ENCODE results near the gene HSF5.
A peak's percentile ranks its signal among the peaks of the same experiment; 100 is the strongest.
"Not testable (repeated sequence)": the region's sequence is repeated elsewhere in the genome, so short reads cannot be mapped to it uniquely, and the experiment has no call there.

HSF5 gene

DNA sequence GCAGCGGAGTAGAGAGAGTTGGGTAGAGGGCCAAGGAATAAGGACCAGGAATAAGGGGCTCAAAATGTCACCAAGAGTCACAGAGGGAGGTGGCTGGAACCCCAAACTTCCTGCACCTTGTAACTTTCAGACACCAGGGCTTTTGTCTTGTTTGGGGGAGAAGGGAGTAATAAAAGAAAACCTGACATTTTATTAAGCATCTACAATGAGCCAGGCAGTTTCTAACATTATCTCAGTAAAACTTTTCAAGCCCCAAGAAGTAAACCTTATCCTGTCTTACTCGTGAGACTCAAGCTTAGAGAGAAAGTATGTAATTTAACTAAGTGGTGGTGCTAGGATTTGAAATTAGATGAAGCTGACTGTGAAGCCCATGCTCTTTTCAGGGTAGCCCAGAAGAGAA, 27.1 kb upstream of the HSF5 start:
- DNase-seq = no peak

GRCh38 chr17:58514770-58515157, 26.6 kb upstream of the HSF5 start:
- DNase-seq = no peak

DNA sequence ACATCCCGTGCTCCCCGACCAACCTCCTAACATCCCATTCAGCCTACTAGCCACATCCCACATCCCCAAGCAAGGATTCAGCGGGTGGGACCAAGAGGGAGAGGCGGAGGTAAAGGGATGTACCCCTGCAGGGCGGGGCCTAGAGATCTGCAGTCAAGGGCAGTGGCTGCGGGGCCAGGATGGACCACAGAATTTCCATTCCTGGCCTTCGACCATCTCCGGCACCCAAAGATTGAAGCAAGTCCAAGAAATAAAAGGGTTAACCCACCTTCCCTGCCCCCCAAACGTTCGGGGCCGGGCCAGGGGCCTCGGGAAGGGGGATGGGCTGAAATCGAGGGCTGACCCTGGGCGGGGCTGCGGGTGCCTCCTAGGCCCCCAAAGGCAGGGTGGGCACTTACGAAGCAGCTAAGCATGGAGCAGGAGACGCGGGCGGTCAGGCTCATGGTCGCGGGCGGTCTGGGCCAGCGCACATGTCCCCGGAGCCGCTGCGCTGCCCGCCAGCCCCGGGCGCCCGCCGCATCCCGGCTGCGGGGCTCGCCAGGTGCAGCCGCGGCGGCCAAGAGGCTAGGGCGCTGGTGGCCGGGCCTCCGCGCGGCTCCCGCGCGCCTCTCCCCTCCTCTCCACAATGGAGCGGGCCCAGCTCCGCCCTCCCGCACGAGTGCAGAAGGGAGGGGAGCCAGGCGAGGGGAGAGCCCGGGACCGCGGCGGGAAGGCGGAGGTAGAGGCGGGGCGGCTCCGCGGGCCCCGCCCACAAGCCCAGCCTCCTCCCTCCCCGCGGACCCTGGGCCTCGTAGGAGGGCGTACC, 26.0 kb upstream of the HSF5 start, which contains the start of gene MTMR4:
TSS of gene MTMR4 (minus strand) at position 674 of the 805 bp plus-strand sequence. CDS start at position 443, 231 bp downstream.
- peak; percentile 89 for DNase-seq

DNA sequence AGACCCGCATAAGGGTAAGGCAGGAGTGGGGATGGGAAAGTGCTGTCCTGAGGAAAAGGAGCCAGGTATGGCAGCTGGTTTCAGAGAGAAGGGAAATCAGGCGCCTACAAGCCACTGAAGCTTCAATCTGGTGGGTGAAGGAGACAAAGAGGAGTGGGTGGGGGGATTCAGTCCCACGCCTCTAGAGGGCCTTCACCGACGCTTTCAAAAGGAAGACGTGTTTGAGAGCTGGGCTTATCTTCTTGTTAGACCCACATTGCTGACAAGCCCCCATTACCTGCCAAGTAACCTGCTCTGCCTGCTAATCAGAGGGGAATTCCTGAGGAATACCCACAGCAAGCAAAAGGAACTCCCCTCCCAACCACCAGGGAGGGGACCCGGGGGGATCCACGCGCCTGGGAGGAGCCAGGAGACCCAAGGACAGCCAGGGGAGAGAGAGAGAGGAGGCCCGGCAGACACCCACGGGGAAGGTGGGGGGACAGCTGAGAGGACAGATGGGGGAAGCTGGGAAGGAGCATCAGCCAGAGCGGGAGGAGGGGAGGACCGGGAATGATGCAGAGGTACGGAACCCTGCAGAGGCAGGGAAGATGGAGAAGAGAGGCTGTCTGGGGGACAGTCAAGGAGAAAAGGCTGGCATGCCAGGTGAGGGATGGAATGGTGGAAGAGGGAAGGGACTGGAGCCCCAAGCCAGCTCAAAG, 25.2 kb upstream of the HSF5 start:
- DNase-seq = no peak

- no peak for DNase-seq
These were observed 21.9 kb upstream of the HSF5 start for GRCh38 chr17:58510075-58510474.

DNA sequence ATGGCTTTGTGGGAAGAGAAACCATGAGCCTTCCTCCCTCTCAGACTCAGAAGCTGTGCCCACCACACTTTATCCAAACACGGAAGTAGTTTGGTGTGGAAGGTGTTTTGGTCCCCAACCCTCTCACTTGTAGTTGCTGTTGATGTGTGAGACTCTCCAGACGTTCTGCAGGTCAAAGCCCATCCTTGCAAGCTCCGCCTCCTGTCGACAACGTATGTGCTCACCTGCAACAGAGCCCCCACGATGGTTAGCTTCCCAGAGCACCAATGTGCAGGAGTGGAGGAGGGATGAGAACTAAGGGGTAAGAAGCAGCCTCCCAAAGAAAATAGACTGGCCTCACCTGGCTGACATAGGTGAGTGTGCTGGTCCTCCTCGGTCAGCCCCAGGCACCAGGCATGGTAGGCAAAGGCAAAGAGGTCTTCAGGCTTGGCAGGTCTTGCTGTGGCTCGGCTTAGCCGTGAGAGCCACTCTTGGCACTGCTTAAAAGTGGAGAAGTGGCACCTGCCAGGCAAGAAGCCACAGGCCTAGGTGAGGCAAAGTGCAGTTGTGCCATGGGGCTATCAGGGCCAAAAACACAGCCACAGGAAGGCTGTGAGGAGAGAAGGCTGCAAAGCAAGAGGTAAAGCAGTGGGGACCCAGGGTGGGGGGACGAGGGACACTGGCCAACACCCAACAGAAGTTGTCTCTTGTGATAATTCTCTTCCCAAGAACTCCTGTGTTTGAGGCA, 20.3 kb upstream of the HSF5 start:
- DNase-seq = no peak

GRCh38 chr17:58507123-58507634, 19.0 kb upstream of the HSF5 start:
- DNase-seq = no peak

DNA sequence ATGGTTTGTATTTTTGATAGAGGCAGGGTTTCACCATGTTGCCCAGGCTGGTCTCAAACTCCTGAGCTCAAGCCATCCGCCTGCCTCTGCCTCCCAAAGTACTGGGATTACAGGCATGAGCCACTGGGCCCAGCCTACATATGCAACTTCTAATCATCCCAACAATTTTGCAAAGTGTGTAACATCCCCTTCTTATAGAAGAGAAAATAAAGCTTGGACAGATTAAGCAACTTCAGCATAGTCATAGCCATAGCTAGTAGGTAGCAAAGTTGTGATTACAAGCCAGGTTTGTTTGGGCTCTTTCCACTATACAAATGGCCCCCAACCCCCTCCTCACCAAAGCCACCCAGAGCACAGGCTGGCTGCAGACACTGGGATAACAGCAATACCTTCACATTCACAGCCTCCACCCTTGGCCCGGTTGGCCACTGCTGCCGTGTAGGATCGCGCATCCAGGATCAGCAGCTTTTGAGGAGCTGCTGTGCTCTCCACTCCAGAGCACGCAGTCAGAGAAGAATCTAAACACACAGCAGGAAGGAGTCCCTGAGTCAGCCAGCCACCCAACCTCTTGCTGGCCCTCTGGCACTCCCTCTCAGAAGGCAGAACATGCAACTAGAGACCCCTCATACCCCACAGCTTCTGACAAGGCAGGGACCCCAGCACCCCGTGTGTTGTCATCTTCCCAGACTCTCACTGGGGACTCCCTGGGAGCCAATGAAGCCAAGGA, 18.3 kb upstream of the HSF5 start:
- no peak for DNase-seq

- DNase-seq = no peak
These were observed 16.7 kb upstream of the HSF5 start for GRCh38 chr17:58504826-58505351.

GRCh38 chr17:58503866-58504265, 15.7 kb upstream of the HSF5 start:
- no peak for DNase-seq

GRCh38 chr17:58503134-58503533, 14.9 kb upstream of the HSF5 start:
- DNase-seq = not testable (repeated sequence)

GRCh38 chr17:58501451-58501850, 13.2 kb upstream of the HSF5 start:
- DNase-seq = no peak

GRCh38 chr17:58498177-58498828, 10.1 kb upstream of the HSF5 start:
- no peak for DNase-seq

- DNase-seq = no peak
These were observed 5.3 kb upstream of the HSF5 start for GRCh38 chr17:58493506-58493905.

GRCh38 chr17:58492238-58493121, 4.3 kb upstream of the HSF5 start:
- no peak for DNase-seq

DNA sequence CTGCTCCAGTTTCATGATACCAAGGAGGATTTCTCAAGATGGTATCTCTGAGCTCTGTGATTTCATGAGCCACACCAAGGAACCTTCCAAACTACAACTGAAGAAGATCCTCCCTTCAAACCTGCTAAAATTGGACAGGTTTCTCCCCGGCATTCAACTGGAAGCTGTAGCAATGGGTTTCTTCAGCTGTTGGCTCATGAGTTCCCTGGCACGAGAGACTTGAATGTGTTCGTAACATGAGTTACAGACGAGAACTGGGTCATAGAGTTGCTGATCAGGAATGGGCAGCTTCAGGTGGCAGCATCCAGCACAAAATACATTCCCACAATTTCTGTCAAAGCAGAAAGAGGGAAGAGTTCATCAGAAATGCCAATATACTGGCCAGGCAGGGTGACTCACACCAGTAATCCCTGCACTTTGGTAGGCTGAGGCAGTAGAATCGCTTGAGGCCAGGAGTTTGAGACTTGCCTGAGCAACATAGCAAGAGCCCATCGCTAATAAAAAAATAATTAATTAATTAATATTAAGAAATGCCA, 3.4 kb upstream of the HSF5 start:
- DNase-seq = no peak

DNA sequence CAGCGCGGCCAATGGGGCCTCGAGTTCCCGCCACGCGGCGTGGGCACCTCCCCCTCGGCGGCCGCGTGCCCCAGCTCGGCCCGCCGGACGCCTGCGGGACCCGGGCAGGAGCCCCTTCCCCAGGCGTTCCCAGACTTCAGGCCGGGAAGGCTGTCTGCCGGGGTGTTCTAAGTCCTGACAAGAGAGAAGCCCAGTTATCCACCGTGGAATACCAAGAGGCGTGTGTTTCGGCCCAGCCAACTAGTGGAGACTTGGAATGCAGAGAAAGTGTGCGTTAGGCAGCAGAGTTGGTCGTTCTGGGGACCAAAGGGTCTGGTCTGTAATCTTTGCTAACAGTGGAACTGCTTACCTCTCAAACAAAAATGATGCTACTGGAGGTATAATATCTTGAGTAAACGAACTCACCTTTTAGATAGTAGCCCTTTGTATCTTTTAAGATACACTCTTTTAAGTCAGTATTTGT, 251 bp upstream of the HSF5 start:
- DNase-seq = no peak

DNA sequence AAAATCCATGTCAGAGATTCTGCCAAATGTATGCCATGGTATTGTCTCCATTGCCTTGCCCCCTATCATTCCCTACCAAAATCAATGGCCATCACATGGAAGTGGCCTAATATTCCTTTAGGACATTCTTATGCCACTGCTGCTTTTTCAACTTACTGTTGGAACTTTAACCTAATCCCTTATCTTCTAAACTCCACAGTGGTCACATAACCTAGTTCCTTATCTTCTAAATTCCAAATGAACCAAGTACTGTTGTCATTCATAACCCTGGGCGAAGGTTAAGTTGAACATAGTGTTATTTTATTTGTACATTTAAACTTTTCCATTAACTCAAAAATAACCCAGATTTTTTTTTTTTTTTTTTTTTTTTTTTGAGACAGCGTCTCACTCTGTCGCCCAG, 3.6 kb downstream of the HSF5 start:
- DNase-seq = no peak

DNA sequence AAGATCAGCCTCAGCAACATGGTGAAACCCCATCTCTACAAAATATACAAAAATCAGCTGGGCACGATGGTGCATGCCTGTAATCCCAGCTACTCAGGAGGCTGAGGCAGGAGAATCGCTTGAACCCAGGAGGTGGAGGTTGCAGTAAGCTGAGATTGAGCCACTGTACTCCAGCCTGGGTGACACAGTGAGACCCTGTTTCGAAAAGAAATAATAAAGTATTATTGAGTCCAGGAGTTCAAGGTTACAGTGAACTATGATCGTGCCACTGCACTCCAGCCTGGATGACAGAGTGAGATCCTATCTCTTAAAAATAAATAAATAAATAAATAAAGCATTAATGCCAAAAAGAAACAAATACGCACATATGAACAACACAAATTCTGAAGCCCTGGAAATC, 6.4 kb downstream of the HSF5 start:
- DNase-seq = not testable (repeated sequence)

DNA sequence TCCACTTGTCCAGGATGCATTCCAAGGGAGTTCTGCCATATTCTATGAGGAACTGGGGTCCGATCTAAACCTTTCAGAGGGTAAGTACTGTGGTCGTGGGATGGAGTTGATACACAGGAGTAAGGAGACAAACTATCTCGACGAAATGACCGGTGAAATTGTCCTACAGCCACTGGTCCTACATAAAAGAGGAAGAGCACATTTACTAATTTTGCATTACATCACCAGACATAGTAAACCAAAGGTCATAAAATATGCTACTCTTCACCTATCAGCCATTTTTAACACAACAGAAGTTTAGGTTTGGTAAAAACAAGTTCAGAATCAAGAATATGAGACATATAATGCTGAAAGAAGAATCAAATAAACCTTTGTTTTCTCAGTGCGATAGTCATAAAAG, 8.1 kb downstream of the HSF5 start:
- no peak for DNase-seq

DNA sequence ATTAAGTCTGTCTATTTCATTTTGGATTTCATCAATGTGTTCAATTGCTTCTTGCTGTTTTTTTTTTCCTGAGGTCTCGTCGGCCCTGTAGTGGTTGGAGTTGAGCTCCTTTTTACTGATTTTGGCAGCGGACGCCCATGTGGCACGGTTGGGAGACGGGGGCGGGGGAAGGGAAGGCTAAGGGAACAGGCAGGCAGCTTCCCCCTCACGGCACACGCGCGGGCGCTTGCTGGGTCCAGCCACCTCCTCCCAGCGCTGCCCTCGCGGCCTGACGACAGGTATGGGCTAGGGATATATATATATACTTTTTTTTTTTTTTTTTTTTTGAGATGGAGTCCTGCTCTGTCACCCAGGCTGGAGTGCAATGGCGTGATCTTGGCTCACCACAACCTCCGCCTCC, 11.4 kb downstream of the HSF5 start:
- DNase-seq = no peak
